HG02981 (cell line): ENCODE results near the gene DENND1A.
"Not testable (repeated sequence)": the region's sequence is repeated elsewhere in the genome, so short reads cannot be mapped to it uniquely, and the experiment has no call there.

Source experiments
- ATAC-seq: cut with Tn5 transposase; IDR thresholded peaks from one replicate; pipeline ENCODE4 v1.9.1; 2021; ENCODE audit warnings: mild to moderate bottlenecking, moderate library complexity; ENCODE audit not compliant: unreplicated experiment

DENND1A gene

GRCh38 chr9:123925161-123925560, 4.8 kb downstream of the DENND1A start:
- ATAC-seq: no peak

DNA sequence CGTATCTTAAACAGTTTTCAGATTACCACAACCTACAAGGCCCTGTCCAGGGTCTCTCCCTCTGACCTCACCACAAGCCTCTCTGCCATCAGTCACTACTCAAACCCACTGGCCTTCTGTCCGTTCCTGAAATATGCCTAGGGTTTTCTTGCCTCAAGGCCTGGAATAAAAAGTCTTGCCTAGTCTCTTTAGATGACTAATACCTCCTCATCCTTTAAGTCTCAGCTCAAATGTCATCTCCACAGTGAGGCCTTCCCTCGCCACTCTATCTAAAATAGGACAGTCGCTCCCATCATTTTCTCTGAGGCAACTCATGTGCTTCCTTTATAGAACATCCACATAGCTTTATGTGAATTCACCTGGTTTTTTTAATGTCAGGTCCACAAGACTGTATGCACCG, 5.2 kb downstream of the DENND1A start:
- ATAC-seq: no peak

DNA sequence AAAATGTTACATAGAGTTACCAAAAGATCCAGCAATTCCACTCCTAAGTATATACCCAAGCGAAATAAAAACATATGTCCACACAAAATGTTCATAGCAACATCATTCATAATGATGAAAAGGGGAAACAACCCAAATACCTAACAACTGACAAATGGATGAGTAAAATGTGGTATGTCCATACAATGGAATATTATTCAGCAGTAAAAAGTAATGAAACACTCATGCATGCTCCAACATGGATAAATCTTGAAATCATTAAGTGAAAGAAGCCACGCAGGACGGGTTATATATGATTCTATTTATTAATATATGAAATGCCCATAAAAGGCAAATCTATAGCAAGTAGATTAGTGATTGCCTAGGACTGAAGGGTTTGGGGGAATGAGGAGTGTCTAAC, 6.0 kb downstream of the DENND1A start:
- ATAC-seq: no peak

- ATAC-seq: no peak
Observed at GRCh38 chr9:123923377-123923776, 6.5 kb downstream of the DENND1A start.

- no peak for ATAC-seq
Observed at GRCh38 chr9:123922911-123923310, 7.0 kb downstream of the DENND1A start.

- no peak for ATAC-seq
Observed at GRCh38 chr9:123922431-123922830, 7.5 kb downstream of the DENND1A start.

DNA sequence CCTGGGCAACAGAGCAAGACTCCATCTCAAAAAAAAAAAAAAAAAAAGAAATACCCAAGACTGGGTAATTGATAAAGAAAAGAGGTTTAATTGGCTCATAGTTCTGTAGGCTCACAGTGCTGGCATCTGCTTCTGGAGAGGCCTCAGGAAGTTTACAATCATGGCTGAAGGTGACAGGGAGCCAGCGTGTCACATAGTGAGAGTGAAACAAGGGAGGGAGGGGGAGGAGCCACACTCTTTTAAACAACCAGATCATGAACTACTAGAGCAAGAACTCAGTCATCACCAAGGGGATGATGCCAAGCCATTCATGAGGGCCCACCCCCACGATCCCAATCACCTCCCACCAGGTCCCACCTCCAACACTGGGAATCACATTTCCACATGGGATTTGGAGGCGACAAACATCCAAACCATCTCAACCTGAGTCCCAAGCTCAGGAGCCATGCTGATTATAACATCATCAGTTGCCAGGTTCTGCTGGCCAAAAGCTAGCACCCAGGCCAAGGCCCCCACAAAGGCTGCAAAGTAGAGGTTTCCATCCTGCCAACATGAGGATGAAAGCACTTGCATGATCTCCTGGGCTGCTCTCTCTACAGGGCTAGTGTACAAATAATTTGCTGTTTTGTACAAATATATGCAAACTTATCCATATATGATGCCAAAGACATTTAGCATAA, 15.3 kb downstream of the DENND1A start:
- ATAC-seq: no peak

- ATAC-seq: no peak
Observed at GRCh38 chr9:123912167-123912897, 17.6 kb downstream of the DENND1A start.

- ATAC-seq: no peak
Observed at GRCh38 chr9:123911024-123911423, 18.9 kb downstream of the DENND1A start.

- not testable (repeated sequence) for ATAC-seq
Observed at GRCh38 chr9:123909192-123909591, 20.7 kb downstream of the DENND1A start.

- ATAC-seq: not testable (repeated sequence)
Observed at GRCh38 chr9:123903550-123903949, 26.4 kb downstream of the DENND1A start.

GRCh38 chr9:123894822-123895221, 35.1 kb downstream of the DENND1A start:
- ATAC-seq: no peak

DNA sequence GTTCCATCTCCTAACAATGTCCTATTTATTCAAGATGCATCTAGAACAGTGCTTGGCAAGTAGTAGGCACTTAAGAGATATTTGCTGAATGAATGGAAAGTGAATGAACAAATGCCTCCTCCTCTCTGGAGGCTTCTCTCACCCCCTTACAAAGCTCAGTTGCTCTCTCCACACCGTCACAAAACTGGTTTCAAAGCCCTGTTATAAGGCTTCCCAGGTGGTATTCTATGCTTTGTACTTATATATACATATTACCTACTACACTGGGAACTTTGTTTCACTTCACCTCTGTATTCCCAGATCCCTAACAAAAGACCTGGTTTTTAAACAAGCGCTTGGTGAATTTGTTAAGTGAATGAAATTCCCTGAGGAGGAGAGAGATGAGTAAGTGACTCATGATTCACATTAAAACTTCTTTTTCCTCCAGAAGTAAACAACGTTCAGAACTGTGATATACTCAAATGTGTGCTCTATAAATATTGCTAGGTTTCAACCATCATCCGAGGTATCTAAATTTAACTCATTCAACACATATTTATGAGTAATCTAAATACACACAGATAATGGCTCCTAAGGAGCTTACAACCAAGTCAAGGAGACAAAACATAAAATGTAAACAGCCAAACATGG, 36.0 kb downstream of the DENND1A start:
- no peak for ATAC-seq

GRCh38 chr9:123893115-123893514, 36.8 kb downstream of the DENND1A start:
- no peak for ATAC-seq

- ATAC-seq: no peak
Observed at GRCh38 chr9:123887837-123888236, 42.1 kb downstream of the DENND1A start.

DNA sequence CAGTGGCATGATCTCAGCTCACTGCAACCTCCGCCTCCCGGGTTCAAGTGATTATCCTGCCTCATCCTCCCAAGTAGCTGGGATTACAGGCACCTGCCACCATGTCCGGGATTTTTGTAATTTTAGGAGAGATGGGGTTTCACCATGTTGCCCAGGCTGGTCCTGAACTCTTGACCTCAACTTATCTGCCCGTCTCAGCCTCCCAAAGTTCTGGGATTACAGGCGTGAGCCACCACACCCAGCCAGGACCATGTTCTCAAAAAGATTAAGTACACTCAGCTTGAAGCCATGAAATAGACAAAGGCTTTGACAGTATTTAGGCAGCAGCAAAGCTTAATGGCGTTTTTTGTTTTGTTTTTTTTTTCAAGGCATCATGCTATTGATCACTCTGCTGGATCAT, 44.1 kb downstream of the DENND1A start:
- ATAC-seq: not testable (repeated sequence)

DNA sequence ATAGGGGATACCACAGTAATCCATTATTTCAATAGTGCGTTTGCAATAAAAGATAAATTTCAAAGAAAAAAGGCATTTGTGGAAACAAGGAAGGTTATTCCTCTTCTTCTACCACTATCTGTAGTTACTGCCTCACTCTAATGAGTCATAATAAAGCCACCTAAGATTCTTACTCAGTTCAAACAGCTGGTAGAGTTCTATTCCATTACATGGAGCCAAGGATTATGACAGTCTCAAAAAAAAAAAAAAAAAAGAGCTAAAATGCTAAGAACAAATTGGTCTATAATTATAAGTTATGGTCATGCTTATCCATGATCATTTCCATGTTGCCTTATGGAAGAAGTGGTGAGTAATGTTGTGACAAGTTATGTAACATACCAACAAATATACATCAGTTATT, 46.3 kb downstream of the DENND1A start:
- ATAC-seq: no peak

- no peak for ATAC-seq
Observed at GRCh38 chr9:123881604-123882003, 48.3 kb downstream of the DENND1A start.

DNA sequence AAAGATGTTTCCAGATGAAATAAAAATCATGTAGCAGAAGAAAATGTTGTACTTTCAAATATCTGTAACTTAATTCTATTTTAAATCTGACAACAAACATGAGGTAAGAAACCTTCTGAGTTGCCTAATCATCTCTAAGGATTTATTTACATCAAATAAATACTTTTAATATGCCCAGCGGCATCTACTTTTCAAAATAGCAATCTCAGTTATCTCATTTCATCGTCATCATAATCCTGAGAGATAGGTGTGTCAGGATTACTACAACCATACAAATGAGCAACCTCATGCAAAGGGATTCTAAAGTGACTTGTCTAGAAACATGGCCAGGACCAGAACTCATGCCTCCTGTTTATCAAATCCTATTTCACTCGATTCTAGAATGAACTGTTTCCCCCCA, 49.5 kb downstream of the DENND1A start:
- ATAC-seq: no peak

DNA sequence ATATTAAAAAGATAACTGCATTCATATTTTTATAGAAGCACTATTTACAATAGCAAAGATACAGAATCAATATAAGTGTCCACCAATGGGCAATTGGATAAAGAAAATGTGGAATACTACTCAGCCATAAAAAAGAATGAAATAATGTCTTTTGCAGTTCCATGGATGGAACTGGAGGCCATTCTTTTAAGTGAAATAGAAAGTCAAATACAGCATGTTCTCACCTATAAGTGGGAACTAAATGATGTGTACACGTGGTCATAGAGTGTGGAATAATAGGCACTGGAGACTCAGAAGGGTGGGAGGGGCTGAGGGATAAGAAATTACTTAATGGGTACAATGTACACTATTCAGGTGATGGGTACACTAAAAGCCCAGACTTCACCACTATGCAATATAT, 53.2 kb downstream of the DENND1A start:
- no peak for ATAC-seq

GRCh38 chr9:123872710-123873109, 57.2 kb downstream of the DENND1A start:
- ATAC-seq: no peak

DNA sequence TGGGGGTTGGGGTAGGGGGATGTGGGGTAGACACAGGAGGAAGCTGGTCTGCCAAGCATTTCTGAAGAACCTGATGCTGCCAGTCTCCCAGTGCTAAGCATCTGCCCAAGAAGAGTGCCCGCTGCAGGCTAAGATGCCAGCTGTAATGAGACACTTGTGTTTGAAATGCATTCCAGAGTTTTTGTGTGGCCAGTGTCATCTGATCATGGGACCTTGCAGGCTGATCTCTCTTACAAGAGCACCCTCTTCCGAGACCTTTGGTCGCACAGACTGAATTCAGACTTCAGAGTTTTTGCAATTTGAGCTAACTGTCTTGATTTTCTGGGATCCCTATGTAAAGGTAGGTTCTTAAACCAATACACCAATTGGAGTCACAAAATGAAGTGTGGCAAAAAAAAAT, 58.1 kb downstream of the DENND1A start:
- no peak for ATAC-seq
